ENCODE measurements around the gene ST3GAL3. TPM values are rescaled to one million over a fixed set of nuclear protein-coding genes. Genes with fewer than 3 reads are reported as not detected.

ST3GAL3 gene
- total RNA-seq, 1 donor from 2014 or later: 13.6 TPM

DNA sequence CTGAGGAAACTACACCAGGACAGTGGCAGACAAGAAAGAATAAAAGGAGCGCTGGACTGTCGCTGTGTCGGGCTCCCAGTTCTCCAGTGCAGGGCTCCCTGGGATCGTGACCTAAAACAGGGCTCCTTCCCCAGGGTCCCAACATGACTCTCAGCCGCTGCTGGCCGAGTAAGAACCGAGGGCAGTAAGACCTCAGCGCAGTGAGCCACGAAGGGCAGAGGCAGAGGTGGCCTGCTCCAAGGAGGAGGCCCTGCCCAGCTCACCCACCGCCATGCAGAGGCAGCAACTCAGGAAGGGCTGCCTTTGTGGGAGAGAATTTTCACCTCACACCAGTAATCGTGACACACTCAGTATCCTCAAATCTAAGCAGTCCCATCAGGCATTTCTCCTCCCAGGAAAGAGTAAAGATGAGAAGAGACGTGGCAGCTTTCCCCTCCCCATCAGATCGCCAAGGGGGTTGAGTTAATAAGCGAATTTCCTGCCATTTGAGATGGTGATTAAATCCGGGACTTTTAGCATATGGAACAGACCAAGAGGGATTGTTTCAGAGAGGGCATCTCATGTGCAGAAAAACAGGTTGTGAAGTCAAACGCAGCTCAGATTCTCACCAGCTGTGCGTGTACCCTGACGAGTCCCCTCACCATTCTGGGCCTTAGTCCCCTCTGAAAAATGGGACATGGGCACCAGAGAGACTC is 206.5 kb downstream of the ST3GAL3 start:
- no peak for DNase-seq (ENCODE audit: low spot score)
- H3K27ac Mint-ChIP-seq: peak overlapping the region; percentile 51
- TF ChIP-seq EZH2phosphoT487 (IDR thresholded peaks at IDR 0.05) (no peak), EZH2 (IDR thresholded peaks at IDR 0.05) (no peak)
- TF ChIP-seq, protein P1, sequence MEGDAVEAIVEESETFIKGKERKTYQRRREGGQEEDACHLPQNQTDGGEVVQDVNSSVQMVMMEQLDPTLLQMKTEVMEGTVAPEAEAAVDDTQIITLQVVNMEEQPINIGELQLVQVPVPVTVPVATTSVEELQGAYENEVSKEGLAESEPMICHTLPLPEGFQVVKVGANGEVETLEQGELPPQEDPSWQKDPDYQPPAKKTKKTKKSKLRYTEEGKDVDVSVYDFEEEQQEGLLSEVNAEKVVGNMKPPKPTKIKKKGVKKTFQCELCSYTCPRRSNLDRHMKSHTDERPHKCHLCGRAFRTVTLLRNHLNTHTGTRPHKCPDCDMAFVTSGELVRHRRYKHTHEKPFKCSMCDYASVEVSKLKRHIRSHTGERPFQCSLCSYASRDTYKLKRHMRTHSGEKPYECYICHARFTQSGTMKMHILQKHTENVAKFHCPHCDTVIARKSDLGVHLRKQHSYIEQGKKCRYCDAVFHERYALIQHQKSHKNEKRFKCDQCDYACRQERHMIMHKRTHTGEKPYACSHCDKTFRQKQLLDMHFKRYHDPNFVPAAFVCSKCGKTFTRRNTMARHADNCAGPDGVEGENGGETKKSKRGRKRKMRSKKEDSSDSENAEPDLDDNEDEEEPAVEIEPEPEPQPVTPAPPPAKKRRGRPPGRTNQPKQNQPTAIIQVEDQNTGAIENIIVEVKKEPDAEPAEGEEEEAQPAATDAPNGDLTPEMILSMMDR (IDR thresholded peaks at IDR 0.05): no peak
- H3K4me3 Mint-ChIP-seq: peak overlapping the region; percentile 16
- H3K36me3 ChIP-seq: no peaks in the 10 kb centered on the region
- no peaks in the 10 kb centered on the region for H3K79me2 ChIP-seq (ENCODE audit: low read depth)
- no peaks in the 10 kb centered on the region for H3K9me3 ChIP-seq (ENCODE audit: low read depth)
- H3K4me1 Mint-ChIP-seq: peaks cover 22% of the 10 kb centered on the region
- H2AFZ ChIP-seq (replicated peaks): no peak overlapping the region
- H3K27me3 Mint-ChIP-seq (ENCODE audit: insufficient read depth, low read depth): peaks cover 4% of the 10 kb centered on the region
- H3F3A ChIP-seq (ENCODE audit: low read depth): peaks cover 20% of the 10 kb centered on the region
- no peak overlapping the region for H3K9ac ChIP-seq
- no peaks in the 10 kb centered on the region for H3K27me3 ChIP-seq
- peaks cover 25% of the 10 kb centered on the region for H3K4me1 ChIP-seq
- H3K27ac ChIP-seq: no peak overlapping the region
- peaks cover 15% of the 10 kb centered on the region for H4K20me1 ChIP-seq (ENCODE audit: low read depth)
- peak overlapping the region; percentile 42 for H3K4me2 ChIP-seq
- H3K9me3 Mint-ChIP-seq: no peaks in the 10 kb centered on the region
- H3K36me3 Mint-ChIP-seq: no peaks in the 10 kb centered on the region
- H3K4me3 ChIP-seq: no peak overlapping the region

DNA sequence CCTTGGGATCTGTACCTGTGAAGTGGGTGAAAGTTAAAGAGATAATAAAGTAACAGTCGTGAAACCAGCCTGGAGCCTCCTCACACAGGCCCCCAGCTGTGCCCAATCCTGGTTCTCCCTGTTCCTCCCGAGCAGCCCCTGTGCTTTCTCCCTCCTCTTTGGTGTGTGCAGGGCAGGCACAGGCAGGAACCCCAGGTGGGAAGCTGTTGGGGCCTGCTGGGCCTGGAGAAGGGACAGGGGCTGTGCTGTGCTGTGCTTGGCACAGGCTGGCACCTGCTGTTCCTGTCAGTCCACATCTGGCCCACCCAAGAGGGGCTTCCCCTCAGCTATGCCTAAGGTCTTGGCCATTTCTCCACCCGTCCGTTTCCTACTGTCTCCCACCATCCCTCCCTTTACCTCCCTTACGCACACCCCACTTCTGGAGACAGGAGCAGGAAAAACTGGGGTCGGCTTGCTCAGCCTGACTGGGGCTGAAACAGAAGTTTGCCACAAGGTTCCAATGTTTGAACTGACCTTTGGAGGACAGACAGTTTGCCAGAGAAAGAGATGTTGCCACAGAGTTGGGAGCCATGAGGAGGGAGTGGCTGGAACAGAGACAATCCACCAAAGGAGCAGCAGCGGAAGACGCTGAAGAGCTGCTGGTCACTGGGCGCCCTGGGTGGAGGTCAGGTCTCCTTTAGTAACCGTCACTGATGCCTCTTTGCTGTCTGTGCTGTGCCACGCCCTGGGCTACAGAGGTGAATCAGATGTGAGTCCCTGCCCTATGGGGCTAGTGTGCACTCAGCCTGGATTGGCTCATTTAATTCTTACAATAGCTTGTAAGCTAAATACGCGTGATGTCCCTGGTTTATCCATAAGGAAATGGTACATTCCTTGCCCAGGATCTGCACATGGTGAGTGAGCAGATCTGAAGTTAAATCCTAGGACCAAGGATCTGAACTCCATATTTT is 207.5 kb downstream of the ST3GAL3 start:
- peaks cover 22% of the 10 kb centered on the region for H3K4me1 Mint-ChIP-seq
- H3K4me2 ChIP-seq: no peak overlapping the region

DNA sequence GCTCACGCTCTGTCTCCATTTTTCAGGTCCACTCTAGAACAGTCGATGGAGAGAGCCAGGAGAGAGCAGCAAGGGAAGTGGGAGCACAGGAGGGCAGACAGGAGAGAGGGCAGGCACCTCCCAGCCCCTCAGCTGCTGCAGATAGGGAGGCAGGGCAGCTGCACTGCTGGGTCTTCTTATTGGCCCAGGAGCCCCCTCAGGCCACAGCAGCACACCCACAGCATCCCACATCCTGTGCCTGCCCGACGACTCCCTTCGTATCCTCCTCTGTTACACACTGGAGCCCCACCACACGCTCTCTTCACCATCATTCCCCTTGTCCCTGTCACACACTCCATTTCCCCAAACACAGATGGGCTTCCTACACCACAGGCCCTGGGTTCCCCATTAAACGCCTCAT is 212.6 kb downstream of the ST3GAL3 start:
- Mint-ChIP-seq H3K27me3 (ENCODE audit: insufficient read depth, low read depth) (peaks cover 7% of the 10 kb centered on the region), H3K27ac (no peak overlapping the region), H3K36me3 (peaks cover 7% of the 10 kb centered on the region), H3K4me1 (no peaks in the 10 kb centered on the region), H3K9me3 (no peaks in the 10 kb centered on the region), H3K4me3 (no peak overlapping the region)
- Histone ChIP-seq H3K36me3 (no peaks in the 10 kb centered on the region), H4K20me1 (ENCODE audit: low read depth) (no peaks in the 10 kb centered on the region), H3K9ac (no peak overlapping the region), H3K27me3 (no peaks in the 10 kb centered on the region), H3K79me2 (ENCODE audit: low read depth) (no peaks in the 10 kb centered on the region), H3K9me3 (ENCODE audit: low read depth) (no peaks in the 10 kb centered on the region), H3K4me2 (no peak overlapping the region), H3K4me1 (no peaks in the 10 kb centered on the region), H3K4me3 (no peak overlapping the region), H2AFZ (replicated peaks) (no peak overlapping the region), H3K27ac (no peak overlapping the region), H3F3A (ENCODE audit: low read depth) (peaks cover 4% of the 10 kb centered on the region)
- TF ChIP-seq EZH2 (IDR thresholded peaks at IDR 0.05) (no peak), EZH2phosphoT487 (IDR thresholded peaks at IDR 0.05) (no peak)
- TF ChIP-seq, protein P1 (IDR thresholded peaks at IDR 0.05): no peak
- DNase-seq (ENCODE audit: low spot score): no peak

More for the DNA sequence above, 207.5 kb downstream of the ST3GAL3 start:
- Histone ChIP-seq H3K9me3 (ENCODE audit: low read depth) (no peaks in the 10 kb centered on the region), H3K4me1 (peaks cover 25% of the 10 kb centered on the region), H3K4me3 (no peak overlapping the region), H3F3A (ENCODE audit: low read depth) (peaks cover 20% of the 10 kb centered on the region), H3K27me3 (no peaks in the 10 kb centered on the region), H2AFZ (replicated peaks) (no peak overlapping the region), H3K36me3 (no peaks in the 10 kb centered on the region), H3K79me2 (ENCODE audit: low read depth) (no peaks in the 10 kb centered on the region), H3K9ac (no peak overlapping the region), H3K27ac (no peak overlapping the region), H4K20me1 (ENCODE audit: low read depth) (peaks cover 15% of the 10 kb centered on the region)
- no peak for TF ChIP-seq EZH2 (IDR thresholded peaks at IDR 0.05)
- TF ChIP-seq, protein P1 (IDR thresholded peaks at IDR 0.05): no peak
- no peak for TF ChIP-seq EZH2phosphoT487 (IDR thresholded peaks at IDR 0.05)
- no peak overlapping the region for H3K4me3 Mint-ChIP-seq
- H3K36me3 Mint-ChIP-seq: no peaks in the 10 kb centered on the region
- H3K27me3 Mint-ChIP-seq (ENCODE audit: insufficient read depth, low read depth): peaks cover 4% of the 10 kb centered on the region
- no peak overlapping the region for H3K27ac Mint-ChIP-seq
- DNase-seq (ENCODE audit: low spot score): no peak
- no peaks in the 10 kb centered on the region for H3K9me3 Mint-ChIP-seq
